Testis (tissue), 2 donors: ENCODE results near the gene MTAP.

ENCODE experiments used
- POLR2A ChIP-seq: fragments of 450-650 bp; IDR thresholded peaks from one replicate; pipeline ENCODE4 v1.6.1; 2017; ENCODE audit warnings: antibody characterized with exemption, mild to moderate bottlenecking, moderate library complexity
- TF ChIP-seq, protein P1 (sequence below), 3 experiments: fragments of 450-650 bp in 2 of 3; fragments of 200-600 bp in 1 of 3; sonication (generic) in 1 of 3; IDR thresholded peaks; one replicate each; pipeline ENCODE4 v1.5.1; 2016 to 2019; ENCODE audit warnings: antibody characterized with exemption in 3 of 3, mild to moderate bottlenecking in 2 of 3, moderate library complexity in 1 of 3

DNA sequence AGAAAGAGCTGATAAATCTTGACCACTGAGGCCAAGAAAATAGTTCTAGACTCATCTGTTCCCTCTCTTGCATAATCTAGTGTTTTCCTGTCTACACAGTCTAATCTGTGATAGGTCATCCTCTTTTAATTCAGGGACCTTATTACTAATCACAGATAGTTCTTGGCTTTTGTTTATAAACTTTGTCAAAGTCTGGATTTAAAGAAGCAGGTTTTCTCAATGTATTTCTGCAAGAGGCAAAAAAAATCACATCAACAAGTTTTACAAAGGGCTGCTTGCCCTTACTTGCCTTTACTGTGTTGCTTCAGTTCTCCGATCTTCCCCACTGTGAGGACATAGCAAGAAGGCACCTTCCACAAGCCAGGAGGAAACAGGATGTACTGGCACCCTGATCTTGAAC, 43.9 kb upstream of the MTAP start:
- TF ChIP-seq, protein P1, sequence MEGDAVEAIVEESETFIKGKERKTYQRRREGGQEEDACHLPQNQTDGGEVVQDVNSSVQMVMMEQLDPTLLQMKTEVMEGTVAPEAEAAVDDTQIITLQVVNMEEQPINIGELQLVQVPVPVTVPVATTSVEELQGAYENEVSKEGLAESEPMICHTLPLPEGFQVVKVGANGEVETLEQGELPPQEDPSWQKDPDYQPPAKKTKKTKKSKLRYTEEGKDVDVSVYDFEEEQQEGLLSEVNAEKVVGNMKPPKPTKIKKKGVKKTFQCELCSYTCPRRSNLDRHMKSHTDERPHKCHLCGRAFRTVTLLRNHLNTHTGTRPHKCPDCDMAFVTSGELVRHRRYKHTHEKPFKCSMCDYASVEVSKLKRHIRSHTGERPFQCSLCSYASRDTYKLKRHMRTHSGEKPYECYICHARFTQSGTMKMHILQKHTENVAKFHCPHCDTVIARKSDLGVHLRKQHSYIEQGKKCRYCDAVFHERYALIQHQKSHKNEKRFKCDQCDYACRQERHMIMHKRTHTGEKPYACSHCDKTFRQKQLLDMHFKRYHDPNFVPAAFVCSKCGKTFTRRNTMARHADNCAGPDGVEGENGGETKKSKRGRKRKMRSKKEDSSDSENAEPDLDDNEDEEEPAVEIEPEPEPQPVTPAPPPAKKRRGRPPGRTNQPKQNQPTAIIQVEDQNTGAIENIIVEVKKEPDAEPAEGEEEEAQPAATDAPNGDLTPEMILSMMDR (IDR thresholded peaks at IDR 0.05) = no peak
- no peak for TF ChIP-seq POLR2A
